IgD-negative memory B cell (primary cell): ENCODE data around the gene DDX17. TPM values are rescaled to one million over a fixed set of nuclear protein-coding genes. Genes with fewer than 3 reads are reported as not detected.

Source experiments
- H3K27ac Mint-ChIP-seq, 3 donors: one replicate each; pipeline ENCODE4 v1.8.0; 2020 to 2022; ENCODE audit warnings: mild to moderate bottlenecking in 3 of 3, mixed read lengths in 3 of 3, moderate library complexity in 1 of 3
- H3K27me3 Mint-ChIP-seq: one replicate; pipeline ENCODE4 v1.8.0; 2021; ENCODE audit warnings: mixed read lengths
- H3K36me3 Mint-ChIP-seq: one replicate; pipeline ENCODE4 v1.8.0; 2020; ENCODE audit warnings: mild to moderate bottlenecking, mixed read lengths
- H3K4me1 Mint-ChIP-seq, 3 donors: one replicate each; pipeline ENCODE4 v1.8.0; 2020 to 2022; ENCODE audit warnings: mixed read lengths in 3 of 3, mild to moderate bottlenecking in 1 of 3
- H3K4me3 Mint-ChIP-seq, 4 donors: one replicate each; pipeline ENCODE4 v1.8.0; 2020 to 2022; ENCODE audit warnings: mild to moderate bottlenecking in 4 of 4, mixed read lengths in 4 of 4, moderate library complexity in 3 of 4
- H3K9me3 Mint-ChIP-seq, 3 donors: one replicate each; pipeline ENCODE4 v1.8.0; 2020 to 2021; ENCODE audit warnings: mixed read lengths in 3 of 3, mild to moderate bottlenecking in 1 of 3
- polyA plus RNA-seq: library from polyadenylated mRNA; unstranded; fragments of 300-500 nt; fragmentation: Illumina TruSeq; gene quantifications from one replicate; pipeline ENCODE4 v1.2.3, GENCODE V29; 2021

DDX17 gene
- polyA plus RNA-seq, 1 donor from 2014 or later = 55.9 TPM

- no peaks in the 10 kb centered on the region for H3K9me3 Mint-ChIP-seq
- peak overlapping the region; percentile 98 to 100 (median 100) for H3K27ac Mint-ChIP-seq
- H3K4me1 Mint-ChIP-seq = peaks cover 43 to 49% (median 44%) of the 10 kb centered on the region in 3 donors
- peaks cover 5% of the 10 kb centered on the region for H3K36me3 Mint-ChIP-seq
- peak overlapping the region; percentile 93 to 98 (median 96) for H3K4me3 Mint-ChIP-seq
- no peaks in the 10 kb centered on the region for H3K27me3 Mint-ChIP-seq
Measured at GRCh38 chr22:38504731-38505540, 1.2 kb downstream of the DDX17 start.

DNA sequence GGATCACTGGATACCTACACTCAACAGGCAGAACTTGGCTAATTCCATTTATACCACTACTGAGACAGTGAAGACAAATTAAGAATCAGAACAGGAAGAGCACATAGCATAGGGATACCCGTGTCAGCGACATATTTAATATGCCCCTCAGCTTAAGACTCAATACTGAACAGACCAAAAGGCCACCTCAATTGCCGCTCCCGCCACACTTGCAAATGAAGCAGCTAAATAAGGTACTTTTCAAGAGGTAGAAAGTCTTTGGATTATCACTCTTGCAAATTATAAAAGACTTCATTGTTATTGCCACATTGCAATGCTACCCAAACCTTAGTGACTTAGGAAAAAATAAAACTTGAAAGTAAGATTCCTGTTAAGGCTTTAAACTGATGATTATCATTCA, 3.1 kb downstream of the DDX17 start:
- peak overlapping the region; percentile 93 to 98 (median 96) for H3K4me3 Mint-ChIP-seq
- no peaks in the 10 kb centered on the region for H3K9me3 Mint-ChIP-seq
- H3K27ac Mint-ChIP-seq = peak overlapping the region in 2 of 3 donors; percentile 42 to 98
- no peaks in the 10 kb centered on the region for H3K27me3 Mint-ChIP-seq
- H3K4me1 Mint-ChIP-seq = peaks cover 44 to 47% (median 45%) of the 10 kb centered on the region in 3 donors
- peaks cover 2% of the 10 kb centered on the region for H3K36me3 Mint-ChIP-seq

DNA sequence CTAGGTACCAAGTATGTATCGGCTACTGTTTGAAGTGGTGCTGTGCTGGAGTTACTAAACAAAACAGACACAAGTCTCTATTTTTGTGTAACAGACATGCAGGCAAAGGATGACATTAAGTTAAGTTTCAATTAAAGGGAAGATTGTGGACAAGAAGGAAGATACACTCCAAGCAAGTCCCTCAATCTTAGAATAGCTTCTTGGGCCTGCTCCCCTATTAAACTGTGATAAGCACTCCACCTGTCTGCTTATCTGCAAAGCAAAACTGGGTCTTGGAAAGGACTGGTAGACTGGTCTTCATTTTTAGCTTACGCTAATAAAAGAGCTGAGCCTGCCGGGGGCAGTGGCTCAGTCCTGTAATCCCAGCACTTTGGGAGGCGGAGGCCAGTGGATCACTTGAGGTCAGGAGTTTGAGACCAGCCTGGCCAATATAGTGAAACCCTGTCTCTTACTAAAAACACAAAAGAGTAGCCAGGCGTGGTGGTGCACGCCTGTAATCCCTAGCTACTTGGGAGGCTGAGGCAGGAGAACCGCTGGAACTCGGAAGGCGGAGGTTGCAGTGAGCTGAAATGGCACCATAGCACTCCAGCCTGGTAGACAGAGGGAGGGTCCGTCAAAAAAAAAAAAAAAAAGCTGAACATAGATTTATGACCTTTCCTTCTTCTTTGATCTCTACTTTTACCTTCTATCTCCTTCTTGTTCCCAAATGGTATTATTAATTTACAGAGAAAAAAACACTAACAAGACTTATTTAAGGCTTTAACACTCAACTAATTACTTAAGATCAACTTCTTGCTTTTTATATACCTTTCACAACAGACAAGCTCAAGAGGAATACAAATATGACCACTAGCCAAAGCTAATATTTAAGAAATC, 4.1 kb downstream of the DDX17 start:
- Mint-ChIP-seq H3K4me3 (peak overlapping the region; percentile 93 to 98 (median 96)), H3K36me3 (peaks cover 2% of the 10 kb centered on the region), H3K9me3 (no peaks in the 10 kb centered on the region), H3K27ac (peak overlapping the region in 1 of 3 donors; percentile 98), H3K4me1 (peaks cover 44 to 47% (median 45%) of the 10 kb centered on the region in 3 donors), H3K27me3 (no peaks in the 10 kb centered on the region)

- H3K4me1 Mint-ChIP-seq = peaks cover 15 to 27% (median 23%) of the 10 kb centered on the region in 3 donors
- no peak overlapping the region for H3K4me3 Mint-ChIP-seq
- no peaks in the 10 kb centered on the region for H3K27me3 Mint-ChIP-seq
- H3K36me3 Mint-ChIP-seq = peaks cover 7% of the 10 kb centered on the region
- H3K9me3 Mint-ChIP-seq = no peaks in the 10 kb centered on the region
- H3K27ac Mint-ChIP-seq = no peak overlapping the region
Measured at GRCh38 chr22:38497869-38498268, 8.2 kb downstream of the DDX17 start.

- peak overlapping the region in 1 of 3 donors; percentile 21 for H3K27ac Mint-ChIP-seq
- no peaks in the 10 kb centered on the region for H3K9me3 Mint-ChIP-seq
- peaks cover 0 to 10% (median 5%) of the 10 kb centered on the region in 3 donors for H3K4me1 Mint-ChIP-seq
- H3K4me3 Mint-ChIP-seq = no peak overlapping the region
- peaks cover 7% of the 10 kb centered on the region for H3K36me3 Mint-ChIP-seq
- no peaks in the 10 kb centered on the region for H3K27me3 Mint-ChIP-seq
Measured at GRCh38 chr22:38494939-38495338, 11.2 kb downstream of the DDX17 start.

DNA sequence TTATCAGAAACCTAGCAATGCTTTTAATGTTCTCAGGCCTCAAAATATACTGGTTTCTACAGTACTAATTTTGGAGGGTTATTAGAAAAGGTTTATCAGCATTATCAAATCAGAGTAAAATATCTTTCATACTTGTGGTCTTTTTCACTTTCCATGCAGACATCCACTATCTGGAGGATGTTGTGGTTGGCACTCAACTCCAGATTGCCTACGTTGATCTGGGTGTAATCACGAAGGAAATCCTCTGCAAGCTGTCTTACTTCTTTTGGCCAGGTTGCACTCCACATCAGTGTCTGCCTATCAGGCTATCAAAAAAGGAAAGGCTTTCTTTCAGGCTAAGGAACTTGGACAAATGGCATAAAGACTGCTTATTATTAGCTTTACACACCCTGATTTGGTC, 11.6 kb downstream of the DDX17 start:
- H3K9me3 Mint-ChIP-seq = no peaks in the 10 kb centered on the region
- H3K36me3 Mint-ChIP-seq = peaks cover 11% of the 10 kb centered on the region
- H3K27me3 Mint-ChIP-seq = no peaks in the 10 kb centered on the region
- no peak overlapping the region for H3K4me3 Mint-ChIP-seq
- H3K27ac Mint-ChIP-seq = peak overlapping the region in 1 of 3 donors; percentile 21
- H3K4me1 Mint-ChIP-seq = peaks cover 0 to 9% (median 5%) of the 10 kb centered on the region in 3 donors

- no peak overlapping the region for H3K4me3 Mint-ChIP-seq
- peaks cover 12% of the 10 kb centered on the region for H3K36me3 Mint-ChIP-seq
- no peaks in the 10 kb centered on the region for H3K27me3 Mint-ChIP-seq
- peak overlapping the region in 1 of 3 donors; percentile 67 for H3K27ac Mint-ChIP-seq
- peaks cover 0 to 5% (median 3%) of the 10 kb centered on the region in 3 donors for H3K4me1 Mint-ChIP-seq
- no peaks in the 10 kb centered on the region for H3K9me3 Mint-ChIP-seq
Measured at GRCh38 chr22:38491707-38492348, 14.3 kb downstream of the DDX17 start.

DNA sequence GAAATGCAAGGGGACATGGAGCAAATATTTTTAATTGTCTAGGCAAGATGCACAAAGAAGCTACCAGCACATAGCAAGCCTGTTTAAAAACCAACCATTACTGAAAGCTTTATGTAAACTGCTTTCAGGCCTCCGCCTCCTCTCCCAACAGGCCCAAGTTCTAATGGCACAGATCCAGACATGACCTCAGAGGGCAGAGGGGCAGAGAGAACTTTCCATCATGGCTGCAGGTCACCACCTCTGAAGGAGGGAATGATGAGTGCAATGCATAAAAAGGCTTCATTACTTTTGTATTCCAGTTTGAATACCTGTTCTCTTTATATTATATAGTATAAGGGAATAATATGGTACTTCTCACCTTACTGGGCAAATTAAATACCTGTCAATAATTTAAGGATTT, 15.2 kb downstream of the DDX17 start:
- H3K27ac Mint-ChIP-seq = no peak overlapping the region
- H3K4me3 Mint-ChIP-seq = no peak overlapping the region
- H3K4me1 Mint-ChIP-seq = peaks cover 0 to 5% (median 3%) of the 10 kb centered on the region in 3 donors
- no peaks in the 10 kb centered on the region for H3K27me3 Mint-ChIP-seq
- H3K9me3 Mint-ChIP-seq = no peaks in the 10 kb centered on the region
- H3K36me3 Mint-ChIP-seq = peaks cover 12% of the 10 kb centered on the region

DNA sequence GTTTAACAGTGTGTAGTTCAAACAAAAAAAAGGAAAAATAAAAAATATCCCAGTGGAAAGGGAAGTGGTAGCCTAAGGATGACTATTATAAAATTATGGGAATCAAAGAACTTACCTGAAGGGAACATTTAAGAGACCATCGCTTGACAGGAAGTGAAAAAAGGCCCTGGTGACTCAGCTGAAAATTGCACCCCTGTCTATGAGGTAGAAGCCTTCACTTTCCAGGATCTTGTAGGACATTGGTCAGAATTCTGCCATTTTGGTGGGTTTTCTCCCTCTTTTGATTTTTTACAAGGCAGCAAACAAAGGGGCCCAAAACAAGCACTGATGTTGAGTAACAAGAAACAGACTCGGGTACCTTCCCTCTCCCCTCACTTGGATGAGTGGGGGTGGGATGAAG, 15.6 kb downstream of the DDX17 start:
- H3K36me3 Mint-ChIP-seq = peaks cover 9% of the 10 kb centered on the region
- H3K4me3 Mint-ChIP-seq = peak overlapping the region in 1 of 4 donors; percentile 41
- H3K9me3 Mint-ChIP-seq = no peaks in the 10 kb centered on the region
- H3K27me3 Mint-ChIP-seq = no peaks in the 10 kb centered on the region
- H3K4me1 Mint-ChIP-seq = peaks cover 0 to 5% (median 3%) of the 10 kb centered on the region in 3 donors
- H3K27ac Mint-ChIP-seq = peak overlapping the region in 1 of 3 donors; percentile 5

- H3K27me3 Mint-ChIP-seq = no peaks in the 10 kb centered on the region
- H3K27ac Mint-ChIP-seq = peak overlapping the region in 2 of 3 donors; percentile 5 to 55
- no peak overlapping the region for H3K4me3 Mint-ChIP-seq
- H3K4me1 Mint-ChIP-seq = peaks cover 0 to 5% (median 3%) of the 10 kb centered on the region in 3 donors
- no peaks in the 10 kb centered on the region for H3K9me3 Mint-ChIP-seq
- H3K36me3 Mint-ChIP-seq = peaks cover 7% of the 10 kb centered on the region
Measured at GRCh38 chr22:38489561-38490145, 16.5 kb downstream of the DDX17 start.

GRCh38 chr22:38489142-38489541, 17.0 kb downstream of the DDX17 start:
- Mint-ChIP-seq H3K4me3 (no peak overlapping the region), H3K27ac (peak overlapping the region in 1 of 3 donors; percentile 55), H3K9me3 (no peaks in the 10 kb centered on the region), H3K27me3 (no peaks in the 10 kb centered on the region), H3K4me1 (peaks cover 0 to 3% (median 3%) of the 10 kb centered on the region in 3 donors), H3K36me3 (peaks cover 8% of the 10 kb centered on the region)

DNA sequence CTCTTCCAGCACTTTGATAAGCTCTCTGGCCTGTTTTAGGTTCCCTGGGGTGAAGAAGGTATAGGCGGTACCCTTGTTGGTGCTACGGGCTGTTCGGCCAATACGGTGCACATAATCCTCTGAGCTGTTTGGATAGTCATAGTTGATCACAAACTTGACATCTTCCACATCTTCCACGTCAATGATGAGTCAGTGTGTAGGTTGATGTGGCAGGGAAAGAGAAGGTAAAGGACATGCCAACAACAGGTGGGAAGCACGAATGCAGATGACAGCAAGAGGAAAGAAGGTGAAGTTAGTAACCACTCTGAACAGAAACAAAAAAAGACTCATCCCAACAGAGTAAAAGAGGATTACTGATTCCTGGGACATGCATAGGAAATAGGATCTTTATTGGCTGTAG, 18.2 kb downstream of the DDX17 start:
- H3K36me3 Mint-ChIP-seq = peaks cover 8% of the 10 kb centered on the region
- no peaks in the 10 kb centered on the region for H3K27me3 Mint-ChIP-seq
- H3K9me3 Mint-ChIP-seq = no peaks in the 10 kb centered on the region
- peak overlapping the region in 1 of 3 donors; percentile 23 for H3K27ac Mint-ChIP-seq
- peaks cover 0 to 3% (median 3%) of the 10 kb centered on the region in 3 donors for H3K4me1 Mint-ChIP-seq
- no peak overlapping the region for H3K4me3 Mint-ChIP-seq

DNA sequence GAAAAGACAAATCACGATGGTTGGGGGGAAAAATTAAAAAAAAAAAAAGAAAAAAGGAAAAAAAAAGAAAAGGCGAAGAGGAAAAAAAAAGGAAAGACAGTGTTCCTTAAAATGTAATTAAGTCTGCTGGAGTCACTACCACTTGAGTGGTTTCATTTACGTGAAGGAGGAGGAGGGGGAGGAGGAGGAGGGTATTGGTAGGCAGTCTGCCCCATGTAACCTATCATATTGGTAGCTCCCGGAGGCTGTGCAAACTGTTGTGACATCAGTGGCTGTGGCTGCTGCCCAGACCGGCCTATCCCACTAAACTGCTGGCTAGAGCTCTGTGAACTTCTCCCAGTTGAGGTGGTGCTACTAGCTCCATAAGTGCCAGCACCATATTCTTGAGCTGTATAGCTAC, 20.3 kb downstream of the DDX17 start:
- no peak overlapping the region for H3K4me3 Mint-ChIP-seq

GRCh38 chr22:38484244-38484643, 21.9 kb downstream of the DDX17 start:
- peaks cover 0 to 2% (median 0%) of the 10 kb centered on the region in 3 donors for H3K4me1 Mint-ChIP-seq
- H3K27ac Mint-ChIP-seq = peak overlapping the region in 1 of 3 donors; percentile 51
- H3K36me3 Mint-ChIP-seq = peaks cover 10% of the 10 kb centered on the region
- no peaks in the 10 kb centered on the region for H3K9me3 Mint-ChIP-seq
- H3K27me3 Mint-ChIP-seq = no peaks in the 10 kb centered on the region
- peak overlapping the region in 2 of 4 donors; percentile 17 to 49 for H3K4me3 Mint-ChIP-seq

More for the DNA sequence above, 20.3 kb downstream of the DDX17 start:
- H3K4me1 Mint-ChIP-seq = peaks cover 0 to 3% (median 3%) of the 10 kb centered on the region in 3 donors
- peaks cover 13% of the 10 kb centered on the region for H3K36me3 Mint-ChIP-seq
- H3K27ac Mint-ChIP-seq = peak overlapping the region in 1 of 3 donors; percentile 39
- H3K27me3 Mint-ChIP-seq = no peaks in the 10 kb centered on the region
- H3K9me3 Mint-ChIP-seq = no peaks in the 10 kb centered on the region
